GM18520 (cell line): ENCODE results near the gene GNAO1.

Experiments used
- ATAC-seq: cut with Tn5 transposase; IDR thresholded peaks from one replicate; pipeline ENCODE4 v1.9.1; 2021; ENCODE audit not compliant: unreplicated experiment

Gene GNAO1

DNA sequence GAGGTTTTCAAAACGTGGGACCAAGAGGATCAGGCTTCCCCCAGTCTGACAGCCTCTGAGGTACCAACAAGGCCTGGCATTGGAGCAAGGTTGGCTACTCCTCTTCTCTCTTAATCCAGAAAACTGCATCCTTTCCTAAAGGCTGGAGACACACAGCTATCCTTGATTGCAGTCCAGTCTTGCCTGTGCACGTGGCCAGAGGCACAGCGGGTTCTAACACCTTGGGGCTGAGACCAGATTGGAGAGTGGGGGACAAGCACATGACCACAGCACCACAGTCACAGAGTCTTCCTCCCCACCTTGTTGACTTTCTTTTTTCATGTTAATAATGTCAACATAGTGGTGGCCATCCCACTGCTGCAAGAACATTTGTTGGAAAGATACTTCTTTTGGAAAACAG, 46.9 kb downstream of the GNAO1 start:
- ATAC-seq: no peak

DNA sequence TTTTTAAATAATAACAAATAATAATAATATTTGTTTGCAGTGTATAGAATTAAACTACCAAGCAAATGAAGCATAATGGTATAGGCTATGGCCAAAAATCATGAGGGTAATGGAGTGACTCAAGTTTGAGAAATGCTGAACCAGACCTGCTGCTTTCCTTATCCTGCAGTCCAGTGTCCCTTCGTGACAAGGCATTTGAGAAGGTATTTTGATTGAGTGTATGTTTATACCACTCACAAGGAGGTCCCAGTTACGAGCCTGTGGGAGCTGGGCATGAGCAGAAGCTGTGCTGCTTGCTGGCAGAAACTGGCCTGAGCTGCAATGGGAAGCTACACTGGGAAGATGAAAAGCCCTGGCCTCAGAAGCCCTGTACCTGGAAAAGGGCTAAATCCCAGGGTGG, 50.3 kb downstream of the GNAO1 start:
- no peak for ATAC-seq

DNA sequence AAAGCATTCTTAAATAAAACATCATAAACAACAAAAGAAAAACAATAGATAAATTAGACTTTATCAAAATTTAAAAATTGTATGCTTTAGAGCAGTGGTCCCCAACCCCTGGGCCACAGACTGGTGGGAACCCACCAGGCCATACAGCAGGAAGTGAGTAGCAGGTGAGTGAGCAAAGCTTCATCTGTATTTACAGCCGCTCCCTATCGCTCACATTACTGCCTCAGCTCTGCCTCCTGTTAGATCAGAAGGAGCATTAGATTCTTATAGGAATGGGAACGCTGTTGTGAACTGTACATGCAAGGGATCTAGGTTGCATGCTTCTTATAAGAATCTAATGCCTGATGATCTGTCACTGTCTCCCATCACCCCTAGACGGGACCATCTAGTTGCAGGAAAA, 51.5 kb downstream of the GNAO1 start:
- no peak for ATAC-seq

DNA sequence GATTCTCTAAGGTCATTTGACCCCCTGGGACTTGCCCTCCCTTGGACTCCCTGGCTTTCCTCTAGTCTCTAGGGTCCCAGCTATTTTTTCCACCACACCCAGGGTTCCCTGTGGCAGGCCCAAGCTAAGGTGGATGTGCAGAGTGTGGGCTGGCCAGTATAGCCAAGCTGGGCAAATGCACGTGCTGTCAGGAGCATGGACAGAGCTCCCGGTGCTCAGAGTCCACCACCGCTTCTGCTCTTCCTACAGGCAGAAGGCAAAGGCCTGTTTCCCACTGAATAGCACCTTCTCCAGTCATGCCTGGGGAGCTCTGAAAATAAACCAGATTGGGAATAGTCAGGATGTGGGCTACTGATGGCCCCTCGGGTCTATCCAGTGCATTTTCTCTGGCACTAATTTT, 53.3 kb downstream of the GNAO1 start:
- ATAC-seq: no peak

DNA sequence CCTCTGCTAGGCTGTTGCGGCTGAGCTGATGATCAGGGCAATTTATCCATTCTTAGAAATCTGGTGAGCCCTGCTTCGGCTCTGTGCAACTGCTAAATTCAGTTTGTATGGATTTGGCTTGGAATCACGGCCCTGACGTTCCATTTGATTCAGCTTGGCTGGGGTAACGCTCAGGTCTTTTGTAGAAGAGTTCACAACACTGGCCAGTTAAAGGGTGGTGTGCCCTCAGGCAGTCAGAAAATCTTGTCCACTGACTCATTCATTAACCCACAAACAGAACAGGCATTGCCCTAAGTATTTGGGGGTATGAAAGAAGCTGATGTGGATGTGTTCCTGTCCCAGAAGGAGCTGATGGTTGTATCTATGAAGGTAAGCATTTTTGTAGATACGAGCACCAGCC, 53.9 kb downstream of the GNAO1 start:
- ATAC-seq: no peak

DNA sequence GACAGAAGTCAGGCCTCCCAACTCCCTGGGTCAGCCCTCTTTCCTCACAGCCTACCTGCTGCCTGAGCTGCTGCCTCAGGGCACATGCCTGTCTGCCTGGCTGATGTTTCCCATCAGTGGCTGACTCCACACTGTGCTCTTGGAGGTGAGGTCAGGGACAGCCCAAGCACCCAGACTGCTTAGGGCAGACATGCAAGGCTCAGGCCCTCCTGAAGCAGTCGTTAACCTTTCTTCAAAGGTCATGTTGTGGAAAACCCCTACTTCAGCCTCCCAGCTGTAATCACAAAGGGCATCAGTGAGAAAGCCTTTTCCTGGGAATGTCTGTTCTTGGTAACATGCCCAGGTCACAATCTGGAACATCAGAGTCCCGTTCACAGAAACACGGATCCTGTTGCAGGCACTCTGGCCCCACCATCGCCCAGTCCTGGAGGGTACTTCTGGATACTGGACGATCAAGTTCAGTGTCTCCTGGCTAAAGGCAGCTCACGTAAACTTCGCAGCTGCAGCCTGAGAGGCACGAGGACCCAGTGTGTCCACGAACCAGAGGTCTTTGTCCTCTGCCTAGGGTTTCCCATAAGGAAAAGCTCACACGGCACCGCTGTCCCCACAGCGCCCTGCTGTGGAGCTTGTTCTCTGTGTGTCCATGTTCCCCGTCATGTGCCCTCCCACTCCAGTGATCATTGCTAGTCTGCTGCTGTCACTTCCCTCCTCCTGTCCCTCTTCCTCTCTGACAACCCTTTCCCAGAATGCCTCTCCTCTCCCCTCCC, 54.9 kb downstream of the GNAO1 start:
- ATAC-seq: no peak

DNA sequence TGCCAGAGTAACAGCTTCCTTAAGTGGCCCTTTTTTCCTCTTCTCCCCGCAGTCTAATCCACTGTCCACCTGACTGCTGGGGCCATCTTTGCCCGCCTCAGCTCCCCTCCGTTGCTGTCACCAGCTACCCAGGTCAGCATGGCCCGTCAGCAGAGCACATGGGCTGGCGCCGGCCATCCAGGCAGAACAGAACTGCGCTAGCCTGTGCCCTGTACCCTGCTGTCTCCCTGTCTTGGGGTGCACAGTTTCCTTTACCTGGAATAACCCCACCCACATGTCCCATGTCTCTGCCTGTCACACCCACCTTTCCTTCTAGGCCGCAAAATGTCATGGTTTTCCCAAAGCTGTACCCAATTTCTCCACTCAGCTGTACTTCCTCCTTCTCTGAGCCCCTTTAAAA, 55.7 kb downstream of the GNAO1 start:
- ATAC-seq: no peak

DNA sequence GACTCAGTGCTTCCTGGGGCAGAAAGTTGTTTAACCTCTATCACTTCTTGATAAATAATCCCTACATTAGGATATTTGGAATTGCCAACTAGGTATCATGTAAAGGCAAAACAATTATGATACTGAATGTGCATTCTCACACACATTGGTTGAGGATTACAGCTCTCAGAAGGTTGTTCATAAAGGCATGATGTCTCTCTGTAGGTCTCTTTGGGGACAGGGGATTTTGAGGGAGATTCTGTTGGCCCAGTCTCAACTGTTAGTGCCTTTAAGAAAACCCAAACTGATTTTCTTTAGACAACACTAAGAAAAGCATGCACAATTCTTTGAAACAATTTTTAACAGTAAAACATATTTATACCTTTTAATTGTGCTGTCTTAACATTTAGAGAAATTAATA, 56.5 kb downstream of the GNAO1 start:
- ATAC-seq: no peak

DNA sequence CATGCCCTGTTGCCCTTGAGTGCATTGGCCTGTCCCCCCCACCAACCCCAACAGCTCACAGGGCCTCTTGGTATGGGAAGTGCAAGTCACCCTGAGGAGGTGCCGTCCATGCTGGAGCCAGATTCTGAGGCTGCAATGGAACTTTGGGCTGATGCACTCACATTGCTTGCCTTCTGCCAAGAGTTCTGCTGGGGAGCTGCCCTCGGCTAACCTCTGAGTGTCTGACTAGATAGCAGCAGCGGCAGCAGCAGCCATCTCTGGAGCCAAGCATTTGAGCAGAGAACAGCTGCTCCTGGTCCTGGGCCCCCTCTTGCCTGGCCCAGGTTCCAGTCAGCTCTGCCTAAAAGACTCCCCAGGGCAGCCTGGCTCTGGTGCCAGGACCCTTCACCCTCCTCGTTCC, 61.5 kb downstream of the GNAO1 start:
- ATAC-seq: no peak

DNA sequence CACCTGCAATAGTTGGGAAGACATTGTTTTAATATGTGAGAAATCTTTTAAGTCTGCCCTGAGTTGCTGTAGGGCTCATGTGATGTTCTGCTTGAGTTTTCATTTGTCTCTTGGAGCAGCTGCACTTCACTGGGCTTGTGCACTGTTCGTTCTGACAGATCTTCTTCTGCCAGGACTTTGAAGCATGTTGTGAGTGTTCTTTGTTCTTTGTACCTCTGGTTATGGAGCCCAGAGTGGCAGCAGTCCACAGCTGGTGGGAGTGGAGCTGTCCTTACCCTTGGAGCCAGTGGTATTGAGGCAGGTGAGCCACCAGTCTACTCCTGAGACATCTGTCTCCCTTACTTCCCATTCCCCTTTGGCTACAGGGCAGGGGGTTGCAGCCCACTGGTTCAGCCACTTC, 64.6 kb downstream of the GNAO1 start:
- ATAC-seq: no peak

DNA sequence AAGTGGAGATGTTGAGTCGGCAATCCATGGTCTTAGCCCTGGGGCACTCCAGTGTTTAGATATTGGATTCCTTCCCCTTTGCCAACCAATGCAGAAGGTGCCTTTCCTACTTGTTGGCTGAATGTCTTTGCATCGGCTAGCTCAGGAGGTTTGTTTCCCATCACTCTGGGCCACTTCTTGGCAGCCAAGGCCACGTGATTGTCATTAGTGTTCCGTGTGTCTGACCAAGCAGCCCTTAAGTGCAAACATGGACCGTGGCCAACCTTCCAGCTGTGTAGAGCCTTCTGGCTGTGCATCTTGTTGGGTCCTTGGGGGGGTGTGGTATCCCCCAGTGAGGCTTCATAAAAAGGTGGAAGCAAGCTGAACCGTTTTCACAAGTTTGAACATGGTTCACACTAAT, 66.0 kb downstream of the GNAO1 start:
- no peak for ATAC-seq

DNA sequence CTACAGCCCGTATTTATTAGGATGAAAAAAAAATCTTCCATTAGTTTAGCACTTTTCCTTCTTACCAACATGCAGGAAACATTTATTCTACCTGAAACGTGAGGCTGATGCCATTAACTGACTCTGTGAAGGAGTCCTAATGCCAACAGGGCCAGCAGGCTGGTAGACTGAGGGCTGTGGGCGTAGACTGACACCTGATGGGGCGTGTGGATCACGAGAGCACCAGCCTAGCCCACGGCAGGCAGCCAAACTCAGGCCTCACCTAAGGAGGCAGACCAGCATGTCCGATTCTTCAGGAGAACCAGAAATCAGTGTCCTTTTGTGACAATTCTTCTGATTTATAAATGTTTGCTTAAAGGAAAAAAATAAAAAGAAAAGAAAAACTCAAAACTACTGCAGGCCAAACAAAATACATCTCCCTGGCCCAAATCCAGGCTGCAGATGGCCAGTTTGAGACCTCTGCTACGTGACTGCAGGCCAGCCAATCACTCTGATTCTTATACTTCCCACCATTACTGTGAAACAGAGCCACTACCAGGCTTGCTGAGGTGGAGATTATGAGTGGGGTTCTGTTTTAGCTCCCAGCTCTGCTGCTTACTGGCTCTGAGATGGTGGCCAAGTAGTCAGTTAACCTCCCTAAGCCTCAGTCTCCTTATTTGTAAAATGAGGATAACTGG, 66.5 kb downstream of the GNAO1 start:
- ATAC-seq: no peak

DNA sequence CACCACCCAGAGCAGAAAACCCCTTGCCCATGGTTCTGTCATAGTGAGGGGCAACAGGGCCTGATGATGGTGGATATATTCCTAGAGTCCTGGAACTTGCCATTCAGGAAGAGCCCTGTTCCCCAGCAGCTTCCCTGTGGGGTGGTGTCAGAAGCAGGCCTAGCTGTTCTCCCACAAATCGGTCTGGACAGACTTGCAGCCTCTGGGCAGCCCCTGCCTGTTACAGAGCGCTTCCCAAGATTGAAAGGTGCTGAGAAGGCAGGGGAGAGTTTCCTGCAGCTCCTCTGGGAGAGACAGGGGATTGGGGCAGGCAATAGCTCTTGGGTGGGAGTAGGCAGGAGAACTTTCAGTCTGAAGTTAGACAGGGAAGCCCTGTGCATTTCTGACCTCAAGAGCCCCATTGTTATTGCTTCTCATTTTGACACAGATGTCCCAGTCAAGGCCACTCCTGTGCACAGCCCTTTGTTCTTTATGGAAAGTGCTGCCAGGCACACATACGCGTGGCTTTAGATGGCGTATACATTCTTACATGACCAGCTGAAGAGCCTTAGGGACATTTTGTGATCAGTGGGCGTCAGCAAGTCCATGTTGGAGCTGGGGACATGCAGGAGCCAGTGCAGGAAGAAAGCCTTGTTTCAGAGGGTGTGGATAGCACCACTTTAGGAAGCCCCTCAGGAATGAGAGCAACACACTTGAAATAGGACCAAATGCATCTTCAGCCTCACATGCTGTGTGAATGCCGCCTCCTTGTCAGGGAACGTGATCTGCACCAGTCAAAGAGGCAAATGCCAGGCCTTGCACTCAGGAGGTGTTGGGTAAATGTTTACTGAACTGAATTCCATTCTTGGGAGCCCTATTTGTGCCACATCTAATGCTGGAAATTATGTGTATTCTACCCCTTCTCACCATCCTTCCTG, 67.5 kb downstream of the GNAO1 start:
- ATAC-seq: no peak

DNA sequence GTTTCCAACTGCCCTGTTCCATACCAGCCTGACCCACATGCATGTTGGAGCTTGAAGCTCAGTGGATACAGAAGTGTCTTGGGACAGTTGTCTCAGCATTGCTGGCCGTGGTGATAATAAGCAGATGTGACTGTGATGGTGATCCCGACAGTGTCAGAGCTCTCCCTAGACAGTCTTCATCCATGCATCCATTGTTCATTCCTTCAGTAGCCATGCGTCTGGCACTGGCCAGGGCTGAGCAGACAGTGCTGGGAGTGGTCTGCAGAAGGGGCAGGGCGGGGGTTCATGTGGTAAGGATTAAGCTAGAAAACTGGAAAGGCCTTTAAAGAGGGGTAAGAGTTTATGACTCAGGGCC, 68.1 kb downstream of the GNAO1 start:
- ATAC-seq: no peak

DNA sequence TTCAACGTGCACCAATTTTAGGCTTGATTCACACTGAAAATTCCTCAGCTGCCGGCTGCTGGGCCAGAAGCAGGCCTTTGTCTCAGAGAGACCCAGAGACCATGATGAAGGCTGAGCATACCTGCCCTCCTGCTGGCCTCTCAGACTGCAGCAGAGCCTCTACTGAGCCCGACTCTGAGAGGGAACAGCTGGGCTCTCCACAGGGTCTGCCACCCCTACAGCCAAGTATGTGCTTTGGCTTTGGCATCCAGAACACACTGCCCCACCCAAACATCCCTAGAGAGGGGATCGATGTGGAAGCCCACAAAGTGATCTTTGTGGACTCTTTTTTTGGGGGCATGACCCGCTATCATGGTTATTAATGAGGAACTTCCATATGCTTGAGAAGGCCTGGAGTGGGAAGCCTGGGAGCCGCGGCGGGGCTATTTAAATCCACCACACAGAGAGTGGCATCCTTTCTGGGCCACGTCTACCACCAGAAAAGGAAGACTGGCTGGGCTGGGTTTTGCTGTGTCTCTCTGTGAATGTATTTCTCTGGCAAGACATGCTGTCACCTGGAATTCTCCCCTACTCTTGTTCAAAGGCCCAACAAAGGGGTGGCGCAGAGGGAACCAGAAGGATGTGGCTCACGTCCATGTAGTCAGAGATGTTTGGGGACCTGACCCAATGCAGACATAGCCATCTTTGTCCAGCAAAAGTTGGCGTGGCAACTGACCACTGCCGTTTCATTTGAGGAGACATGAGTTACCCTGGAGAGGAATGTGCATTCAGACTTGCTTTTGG, 69.3 kb downstream of the GNAO1 start:
- ATAC-seq: no peak

DNA sequence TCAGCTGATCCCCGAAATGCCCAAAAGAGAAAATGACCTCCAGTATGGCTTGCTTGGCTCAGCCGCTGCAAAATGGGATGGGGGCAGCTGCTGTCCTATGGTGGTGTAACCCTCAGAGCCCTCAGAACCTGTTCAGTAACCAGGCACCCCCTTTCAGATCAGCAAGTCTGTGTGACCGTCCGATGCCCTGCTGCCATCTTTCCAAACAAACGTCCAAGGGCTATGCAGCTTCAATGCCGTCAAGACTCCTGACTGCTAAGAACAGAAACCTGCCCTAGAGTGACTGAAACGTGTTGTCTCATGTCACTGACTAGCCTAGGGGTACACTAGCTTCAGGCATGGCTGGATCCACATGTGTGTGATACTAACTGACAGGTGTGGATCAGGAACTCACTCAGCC, 70.4 kb downstream of the GNAO1 start:
- no peak for ATAC-seq

DNA sequence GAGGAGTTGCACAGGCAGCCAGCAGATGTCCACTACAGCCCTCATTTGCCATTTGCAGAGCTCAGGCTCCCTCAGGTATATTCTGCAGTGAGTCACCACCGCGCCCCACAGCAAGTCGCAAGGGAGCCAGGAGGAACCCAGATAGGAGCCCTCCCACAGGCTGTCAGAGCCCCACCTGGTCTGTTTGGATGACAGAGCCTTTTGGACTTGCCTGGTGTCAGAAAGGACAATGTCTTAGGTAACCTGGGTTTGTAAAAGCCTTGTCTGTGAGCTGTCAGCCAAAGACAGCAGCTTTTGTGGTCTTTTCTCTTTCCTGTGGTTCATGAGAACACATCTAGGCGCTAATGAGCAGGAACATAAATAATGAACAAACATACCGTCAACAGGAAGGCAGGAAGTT, 70.9 kb downstream of the GNAO1 start:
- no peak for ATAC-seq

DNA sequence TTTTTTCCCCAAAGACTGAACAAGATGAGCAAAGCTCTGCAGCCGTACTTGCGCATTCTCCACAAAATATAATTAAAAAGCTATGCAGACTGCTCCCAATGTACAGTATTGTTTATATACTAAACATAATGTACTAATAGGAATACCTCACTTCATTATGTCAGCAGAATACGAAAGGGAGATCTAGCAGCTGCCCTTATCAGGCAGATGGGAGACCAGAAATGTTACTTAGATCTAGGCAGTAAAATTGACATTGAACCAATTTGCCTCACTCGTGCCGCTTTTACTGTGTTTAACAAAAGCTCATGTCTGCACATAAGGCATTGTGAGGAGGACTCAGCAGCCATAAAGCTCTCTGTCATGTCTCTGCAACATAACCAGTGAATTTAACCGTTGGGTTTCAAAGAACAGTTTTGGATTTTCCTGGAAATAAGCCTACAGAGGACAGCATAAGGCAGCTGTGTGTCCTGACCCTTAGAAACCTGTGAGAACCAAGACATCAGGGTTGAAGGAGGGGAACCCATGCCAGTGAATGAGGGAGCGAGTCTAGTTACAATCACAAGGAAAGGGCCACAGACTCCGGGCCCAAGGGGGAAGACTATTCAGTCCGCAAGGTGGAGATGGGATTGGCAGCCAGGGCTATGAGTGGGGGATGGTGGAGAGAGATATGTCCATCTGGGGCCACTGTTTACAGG, 71.4 kb downstream of the GNAO1 start:
- no peak for ATAC-seq

DNA sequence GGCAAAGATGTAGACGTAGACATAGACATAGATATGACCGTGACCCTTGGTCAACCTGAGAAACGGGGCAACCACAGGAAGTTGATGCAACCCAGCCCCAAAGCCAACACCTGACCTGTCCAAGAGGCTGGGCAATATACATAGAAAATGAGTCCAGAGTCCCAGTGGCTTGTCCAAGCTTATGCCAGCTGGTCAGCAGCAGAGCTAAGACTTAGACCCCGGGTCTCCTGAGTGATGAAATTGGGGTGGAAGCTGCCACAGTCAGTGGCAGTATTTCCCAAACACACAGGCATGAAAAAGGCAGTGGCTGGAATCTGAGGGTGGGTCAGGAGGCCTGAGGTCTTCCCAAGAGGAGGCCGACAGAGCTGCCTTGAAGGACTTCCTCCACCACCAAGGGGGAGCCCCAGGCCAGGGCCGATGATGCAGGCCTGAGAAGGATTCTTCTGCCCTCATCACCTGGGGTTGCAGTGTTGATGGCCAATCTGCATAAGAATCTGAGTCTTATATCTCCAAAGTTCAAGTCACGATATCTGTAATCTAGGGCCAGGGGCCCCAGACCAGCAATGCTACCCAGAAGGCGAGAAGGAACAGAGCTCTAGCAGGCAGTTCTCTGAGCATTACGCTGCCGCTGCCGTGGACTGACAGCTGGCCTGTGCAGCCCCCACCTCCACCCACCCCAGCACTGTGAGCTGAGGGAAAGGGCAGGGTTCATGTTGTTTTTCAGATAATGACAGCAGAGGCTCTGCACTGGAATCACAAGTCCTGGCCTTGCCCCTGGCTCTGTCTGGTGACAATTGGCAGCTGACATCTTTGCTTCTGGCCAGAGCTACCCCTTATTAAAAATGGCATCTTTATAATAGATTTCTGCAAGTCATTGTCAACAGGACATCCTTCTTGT, 72.7 kb downstream of the GNAO1 start:
- ATAC-seq: no peak

DNA sequence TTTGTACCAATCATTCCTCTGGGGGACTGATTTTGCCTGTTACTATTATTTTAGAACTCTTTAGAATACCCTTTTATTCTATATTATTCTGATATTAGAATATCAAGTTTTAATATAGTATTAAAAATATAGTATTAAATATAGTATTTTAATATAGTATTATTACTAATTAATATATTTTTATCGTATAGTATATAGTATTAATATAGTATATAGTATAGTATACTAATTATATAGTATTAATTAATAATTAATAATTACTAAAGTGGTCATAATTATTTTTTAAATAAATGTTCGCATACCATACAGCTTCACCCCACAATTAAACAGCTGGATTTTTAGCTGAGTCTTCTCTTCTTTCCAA, 73.3 kb downstream of the GNAO1 start:
- ATAC-seq: no peak
